GM13976 (cell line): Measurements from ENCODE around the gene CRACDL.

Experiments
- DNase-seq: peaks from one replicate; pipeline ENCODE4 v3.0.0; 2012; ENCODE audit warnings: low spot score
- CTCF ChIP-seq: IDR thresholded peaks from 2 replicates; pipeline ENCODE4 v1.5.1; 2012; ENCODE audit warnings: borderline replicate concordance, mild to moderate bottlenecking; ENCODE audit not compliant: insufficient read depth; ENCODE audit errors: extremely low read depth, missing control alignments, control extremely low read depth
- in situ Hi-C: fragments of 300-500 bp; cut with MboI; formaldehyde crosslinking; loops from one replicate; pipeline ENCODE4 v1.12.0; 2022; ENCODE audit warnings: low sequenced_read_pairs, mixed read lengths, inconsistent platforms; ENCODE audit not compliant: unreplicated experiment

Gene CRACDL

GRCh38 chr2:98750593-98751282, 185.3 kb downstream of the CRACDL start:
- in situ Hi-C loops = no loop called here
- no peak for DNase-seq
- TF ChIP-seq CTCF = no peak

GRCh38 chr2:98749066-98749450, 187.0 kb downstream of the CRACDL start:
- no peak for TF ChIP-seq CTCF
- DNase-seq = no peak
- in situ Hi-C loops = no loop called here

DNA sequence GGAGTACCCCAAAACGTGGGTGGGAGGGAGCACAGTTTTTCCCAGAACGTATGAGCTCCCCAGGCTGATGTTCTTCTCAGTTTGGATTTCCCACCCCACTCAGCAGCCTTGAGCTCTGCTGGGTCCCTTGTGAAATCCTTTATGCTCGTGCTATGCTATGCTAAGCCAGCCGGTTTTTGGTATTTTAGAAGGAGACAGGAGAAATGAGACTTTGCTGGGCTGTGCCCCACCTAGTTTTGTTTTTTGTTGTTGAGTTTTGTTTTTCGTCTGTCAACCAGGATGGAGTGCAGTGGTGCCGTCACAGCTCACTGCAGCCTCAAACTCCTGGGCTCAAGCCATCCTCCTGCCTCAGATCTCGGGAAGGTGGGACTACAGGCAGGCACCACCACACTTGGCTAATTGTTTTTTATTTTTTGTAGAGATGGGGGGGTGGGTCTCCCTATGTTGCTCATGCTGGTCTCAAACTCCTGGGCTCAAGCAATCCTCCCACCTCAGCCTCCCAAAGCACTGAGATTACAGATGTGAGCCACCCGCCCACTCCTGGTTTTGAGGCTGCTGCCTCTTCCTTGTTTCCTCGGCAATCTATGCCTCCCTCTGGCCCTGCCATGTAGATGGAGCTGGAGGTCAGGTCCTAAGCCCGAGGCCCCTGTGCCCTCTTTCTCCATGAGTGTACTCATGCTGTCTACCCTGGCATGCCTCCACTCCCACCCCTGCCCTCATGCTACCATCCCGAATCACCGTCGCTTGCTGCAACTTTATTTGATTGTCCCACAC, 187.5 kb downstream of the CRACDL start:
- DNase-seq = no peak
- no peak for TF ChIP-seq CTCF
- in situ Hi-C loops = no loop called here

GRCh38 chr2:98747888-98748287, 188.1 kb downstream of the CRACDL start:
- in situ Hi-C loops = no loop called here
- no peak for TF ChIP-seq CTCF
- no peak for DNase-seq

- no peak for DNase-seq
- in situ Hi-C loops = no loop called here
- no peak for TF ChIP-seq CTCF
Observed at GRCh38 chr2:98746426-98746825, 189.6 kb downstream of the CRACDL start.

DNA sequence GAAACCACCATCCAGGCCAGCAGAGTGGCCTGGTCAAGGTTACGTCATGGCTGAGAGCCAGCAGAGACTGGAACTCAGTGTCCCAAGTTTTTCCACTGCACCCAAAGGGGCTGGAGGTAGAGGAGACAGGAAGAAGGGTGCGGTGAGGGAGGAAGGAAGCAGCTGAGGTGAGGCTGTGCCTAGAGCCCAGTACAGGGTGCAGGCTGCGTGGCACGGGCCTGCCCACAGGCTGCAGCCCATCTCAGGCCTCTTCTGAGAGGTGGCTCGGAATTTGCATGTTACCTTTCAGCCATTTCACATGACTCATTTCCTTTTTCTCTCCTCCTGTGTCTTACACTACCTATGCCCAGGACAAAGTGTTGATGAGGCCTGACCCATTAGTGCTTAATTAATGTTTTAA, 191.4 kb downstream of the CRACDL start:
- DNase-seq = no peak
- TF ChIP-seq CTCF = no peak
- in situ Hi-C loops = no loop called here
